NCI-H2196 treated with DMSO at 0.1 percent for 48 hours (cell line): Measurements from ENCODE around the gene NFIB.

Experiments used
- DNase-seq: peaks from one replicate; lab custom pipeline; 2025; ENCODE audit not compliant: unreplicated experiment; lab: John Stamatoyannopoulos, UW

The NFIB gene

GRCh38 chr9:14321517-14322130, 7.7 kb upstream of the NFIB start:
- peak; percentile 75 for DNase-seq

GRCh38 chr9:14320271-14321181, 6.6 kb upstream of the NFIB start:
- peak; percentile 65 for DNase-seq

- no peak for DNase-seq
Measured at GRCh38 chr9:14318934-14319580, 5.1 kb upstream of the NFIB start.

- DNase-seq, result no peak
Measured at GRCh38 chr9:14318361-14318760, 4.4 kb upstream of the NFIB start.

GRCh38 chr9:14317667-14318320, 3.9 kb upstream of the NFIB start:
- no peak for DNase-seq

GRCh38 chr9:14316602-14317300, 2.8 kb upstream of the NFIB start:
- peak; percentile 52 for DNase-seq

- peak; percentile 78 for DNase-seq
Measured at GRCh38 chr9:14315875-14316601, 2.1 kb upstream of the NFIB start.

GRCh38 chr9:14314929-14315874, 1.3 kb upstream of the NFIB start:
- peak; percentile 97 for DNase-seq

GRCh38 chr9:14314424-14314928, 535 bp upstream of the NFIB start:
- peak; percentile 99 for DNase-seq

GRCh38 chr9:14313378-14313940, 482 bp downstream of the NFIB start:
- peak; percentile 64 for DNase-seq

GRCh38 chr9:14312719-14313377, 1.1 kb downstream of the NFIB start:
- DNase-seq, result no peak

GRCh38 chr9:14311956-14312685, 1.8 kb downstream of the NFIB start:
- no peak for DNase-seq

GRCh38 chr9:14311171-14311949, 2.6 kb downstream of the NFIB start:
- no peak for DNase-seq

GRCh38 chr9:14310311-14310710, 3.6 kb downstream of the NFIB start:
- DNase-seq, result no peak

- DNase-seq, result no peak
Measured at GRCh38 chr9:14309403-14309802, 4.5 kb downstream of the NFIB start.

- DNase-seq, result no peak
Measured at GRCh38 chr9:14308853-14309145, 5.1 kb downstream of the NFIB start.
